Caco-2 (cell line): ENCODE measurements around the gene ZNF746. TPM values are rescaled to one million over a fixed set of nuclear protein-coding genes. Genes with fewer than 3 reads are reported as not detected.

Source experiments
- BruUV-seq: library from RNA; stranded (reverse); fragments of 400-500 nt; replicated peaks from 2 replicates; lab custom pipeline; 2021; lab: Mats Ljungman, UMichigan
- CTCF ChIA-PET: fragments of 300-600 bp; sonication (Branson Sonifier 250); formaldehyde crosslinking; loops from one replicate; lab custom pipeline; 2022; ENCODE audit warnings: antibody characterized with exemption; lab: Charles Lee
- POLR2A ChIA-PET: fragments of 300-600 bp; sonication (Branson Sonifier 250); formaldehyde crosslinking; loops from one replicate; lab custom pipeline; 2022; ENCODE audit warnings: antibody characterized with exemption; lab: Charles Lee
- DNase-seq, 2 experiments: peaks; one replicate each; pipeline versions ENCODE4 v3.0.0 to v3.0.0-alpha.2; 2020 to 2022
- H3K27me3 ChIP-seq: replicated peaks from 2 replicates; pipeline ENCODE4 v1.6.0; 2011; ENCODE audit warnings: low read length; ENCODE audit not compliant: control insufficient read depth, insufficient read depth
- H3K36me3 ChIP-seq: 2 replicates; pipeline ENCODE4 v1.5.1; 2011; ENCODE audit warnings: low read length; ENCODE audit not compliant: control insufficient read depth, insufficient read depth
- H3K4me1 ChIP-seq: fragments of 250-450 bp; sonication (Bioruptor Pico); 2 replicates; pipeline ENCODE4 v1.5.1; 2020; ENCODE audit warnings: mild to moderate bottlenecking
- H3K4me3 ChIP-seq: 2 replicates; pipeline ENCODE4 v1.5.1; 2011; ENCODE audit warnings: low read depth, mild to moderate bottlenecking, control low read depth, low read length
- H3K9me3 ChIP-seq: fragments of 250-450 bp; sonication (Bioruptor Pico); 2 replicates; pipeline ENCODE4 v1.5.1; 2020; ENCODE audit warnings: mild to moderate bottlenecking, moderate library complexity
- H3K27ac Mint-ChIP-seq: one replicate; pipeline ENCODE4 v1.8.0; 2022; ENCODE audit warnings: mixed read lengths; ENCODE audit not compliant: unreplicated experiment
- H3K27me3 Mint-ChIP-seq: one replicate; pipeline ENCODE4 v1.8.0; 2022; ENCODE audit warnings: mixed read lengths; ENCODE audit not compliant: insufficient read depth, unreplicated experiment
- H3K36me3 Mint-ChIP-seq: one replicate; pipeline ENCODE4 v1.8.0; 2022; ENCODE audit warnings: mild to moderate bottlenecking, mixed read lengths; ENCODE audit not compliant: insufficient read depth, unreplicated experiment
- H3K4me1 Mint-ChIP-seq: one replicate; pipeline ENCODE4 v1.8.0; 2022; ENCODE audit warnings: low read depth, mixed read lengths; ENCODE audit not compliant: unreplicated experiment
- H3K4me3 Mint-ChIP-seq: one replicate; pipeline ENCODE4 v1.8.0; 2022; ENCODE audit warnings: mild to moderate bottlenecking, moderate library complexity, mixed read lengths; ENCODE audit not compliant: unreplicated experiment
- H3K9me3 Mint-ChIP-seq: one replicate; pipeline ENCODE4 v1.8.0; 2022; ENCODE audit warnings: mixed read lengths; ENCODE audit not compliant: unreplicated experiment
- CTCF ChIP-seq, 2 experiments: fragments of 200-600 bp in 1 of 2; IDR thresholded peaks; 1 replicate in 1 of 2; 2 replicates in 1 of 2; pipeline versions ENCODE4 v1.5.1 to v1.8.0; 2011 to 2022; ENCODE audit warnings: antibody characterized with exemption in 1 of 2, control low read depth in 1 of 2, inconsistent platforms in 1 of 2, low read depth in 1 of 2, low read length in 1 of 2, mild to moderate bottlenecking in 1 of 2, moderate library complexity in 1 of 2; ENCODE audit not compliant: insufficient read depth in 1 of 2, severe bottlenecking in 1 of 2, unreplicated experiment in 1 of 2
- intact Hi-C: fragments of 100-400 bp; cut with micrococcal nuclease; formaldehyde crosslinking; loops from one replicate; pipeline ENCODE4 v1.10.0; 2022; ENCODE audit not compliant: unreplicated experiment
- total RNA-seq: library from RNA; stranded (reverse); gene quantifications from 2 replicates; pipeline ENCODE4 v1.2.3, GENCODE V29; 2022

ZNF746 gene
- total RNA-seq, 1 experiment from 2014 or later = 19.3 TPM

DNA sequence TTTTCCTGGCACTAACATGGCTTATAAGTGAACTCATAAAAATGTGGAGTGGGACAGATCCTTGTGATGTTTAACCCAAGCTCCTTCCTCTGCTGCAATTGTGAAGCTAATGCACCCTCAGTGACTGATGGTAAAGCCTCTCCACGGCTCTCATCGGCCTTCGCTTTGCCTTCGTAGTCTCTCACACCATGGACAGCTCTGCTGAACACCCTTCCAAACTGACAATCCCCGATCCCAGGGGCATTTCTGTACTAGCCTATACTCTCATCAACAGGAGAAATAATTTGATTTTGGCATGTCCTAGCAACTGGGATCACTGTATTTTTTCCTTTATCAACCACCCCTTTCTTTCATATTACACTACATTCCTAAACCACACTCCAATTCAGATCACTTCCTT lies 42.9 kb downstream of the ZNF746 start:
- no peaks in the 10 kb centered on the region for H3K4me1 ChIP-seq
- CTCF ChIA-PET = no interaction called here
- H3K4me3 ChIP-seq = no peak overlapping the region
- H3K9me3 Mint-ChIP-seq = no peaks in the 10 kb centered on the region
- H3K27ac Mint-ChIP-seq = no peak overlapping the region
- no peaks in the 10 kb centered on the region for H3K27me3 ChIP-seq
- peaks cover 5% of the 10 kb centered on the region; the same call in 1 of the 2 replicates for H3K36me3 ChIP-seq
- no peaks in the 10 kb centered on the region for H3K27me3 Mint-ChIP-seq
- no peak for TF ChIP-seq CTCF (IDR thresholded peaks at IDR 0.05; ENCODE audit: insufficient read depth in 1 of 2, low read depth in 1 of 2, low read length in 1 of 2, severe bottlenecking in 1 of 2, unreplicated experiment in 1 of 2)
- H3K36me3 Mint-ChIP-seq = peaks cover 43% of the 10 kb centered on the region
- POLR2A ChIA-PET = no interaction called here
- intact Hi-C loops = no loop called here
- H3K9me3 ChIP-seq = no peaks in the 10 kb centered on the region
- BruUV-seq = no TSS peak
- no peak overlapping the region for H3K4me3 Mint-ChIP-seq
- H3K4me1 Mint-ChIP-seq = no peaks in the 10 kb centered on the region
- no peak for DNase-seq

GRCh38 chr7:149454006-149454405 lies 43.6 kb downstream of the ZNF746 start:
- Mint-ChIP-seq H3K9me3 (no peaks in the 10 kb centered on the region), H3K36me3 (peaks cover 48% of the 10 kb centered on the region), H3K4me3 (no peak overlapping the region), H3K4me1 (no peaks in the 10 kb centered on the region), H3K27ac (no peak overlapping the region), H3K27me3 (no peaks in the 10 kb centered on the region)
- H3K4me1 ChIP-seq = no peaks in the 10 kb centered on the region
- H3K27me3 ChIP-seq = no peaks in the 10 kb centered on the region
- CTCF ChIA-PET = no interaction called here
- TF ChIP-seq CTCF (IDR thresholded peaks at IDR 0.05; ENCODE audit: insufficient read depth in 1 of 2, low read depth in 1 of 2, low read length in 1 of 2, severe bottlenecking in 1 of 2, unreplicated experiment in 1 of 2) = no peak
- DNase-seq = no peak
- POLR2A ChIA-PET = no interaction called here
- no TSS peak for BruUV-seq
- no peak overlapping the region for H3K4me3 ChIP-seq
- H3K36me3 ChIP-seq = peaks cover 5% of the 10 kb centered on the region; the same call in 1 of the 2 replicates
- no peaks in the 10 kb centered on the region for H3K9me3 ChIP-seq
- intact Hi-C loops = no loop called here

DNA sequence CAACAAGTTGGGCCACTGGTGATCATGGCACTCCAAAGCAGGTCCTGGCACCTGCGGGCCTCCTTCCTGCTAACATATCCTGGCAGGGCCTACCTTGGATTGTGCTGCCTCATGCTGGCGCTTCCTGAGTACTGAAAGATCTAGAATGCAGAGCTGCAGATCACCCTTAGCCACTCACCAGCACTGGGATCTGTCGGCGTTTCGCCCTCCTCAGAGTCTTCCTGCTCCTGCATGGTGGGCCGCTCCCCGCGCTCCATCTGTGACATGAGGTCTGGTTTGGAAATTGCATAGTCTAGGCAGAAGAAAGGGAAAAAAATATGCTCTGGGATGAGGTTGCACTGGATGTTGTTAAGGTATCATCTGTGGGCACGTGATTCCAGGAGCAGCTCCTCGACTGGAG lies 46.8 kb downstream of the ZNF746 start:
- H3K9me3 Mint-ChIP-seq = no peaks in the 10 kb centered on the region
- no peak for DNase-seq
- ChIA-PET POLR2A (no interaction called here), CTCF (no interaction called here)
- Histone ChIP-seq H3K27me3 (no peaks in the 10 kb centered on the region), H3K4me1 (no peaks in the 10 kb centered on the region), H3K36me3 (peaks cover 6% of the 10 kb centered on the region; the same call in 1 of the 2 replicates), H3K9me3 (no peaks in the 10 kb centered on the region), H3K4me3 (no peak overlapping the region)
- H3K27ac Mint-ChIP-seq = no peak overlapping the region
- no peak for TF ChIP-seq CTCF (IDR thresholded peaks at IDR 0.05; ENCODE audit: insufficient read depth in 1 of 2, low read depth in 1 of 2, low read length in 1 of 2, severe bottlenecking in 1 of 2, unreplicated experiment in 1 of 2)
- no TSS peak for BruUV-seq
- intact Hi-C loops = no loop called here
- H3K4me3 Mint-ChIP-seq = no peak overlapping the region
- no peaks in the 10 kb centered on the region for H3K4me1 Mint-ChIP-seq
- H3K36me3 Mint-ChIP-seq = peaks cover 48% of the 10 kb centered on the region
- H3K27me3 Mint-ChIP-seq = no peaks in the 10 kb centered on the region
